Small intestine (tissue), 7 donors: Measurements from ENCODE around the gene C1orf53. TPM values are rescaled to one million over a fixed set of nuclear protein-coding genes. Genes with fewer than 3 reads are reported as not detected.
A peak's percentile ranks its signal among the peaks of the same experiment; 100 is the strongest.
"Not testable (repeated sequence)": the region's sequence is repeated elsewhere in the genome, so short reads cannot be mapped to it uniquely, and the experiment has no call there.

Experiments
- DNase-seq, 2 donors: peaks; one replicate each; pipeline versions ENCODE4 v3.0.0 to v3.0.0-alpha.2; 2013
- FAIRE-seq: peaks from 2 replicates; lab custom pipeline; 2012; peaks lifted over from hg19 to GRCh38; lab: Jason Lieb, UNC
- H3K27ac ChIP-seq, 3 donors: one replicate each; pipeline ENCODE4 v1.5.1; 2013; ENCODE audit warnings: low read length in 2 of 3, mild to moderate bottlenecking in 2 of 3, control low read depth in 1 of 3, inconsistent platforms in 1 of 3, low read depth in 1 of 3, moderate library complexity in 1 of 3
- H3K27me3 ChIP-seq, 3 donors: one replicate each; pipeline ENCODE4 v1.6.1; 2013; ENCODE audit warnings: low read length in 3 of 3, inconsistent platforms in 1 of 3; ENCODE audit not compliant: control insufficient read depth in 3 of 3, insufficient read depth in 3 of 3
- H3K36me3 ChIP-seq, 3 donors: one replicate each; pipeline ENCODE4 v1.6.1; 2013; ENCODE audit warnings: low read length in 3 of 3, inconsistent platforms in 1 of 3, low read depth in 1 of 3, mild to moderate bottlenecking in 1 of 3, moderate library complexity in 1 of 3; ENCODE audit not compliant: control insufficient read depth in 3 of 3, insufficient read depth in 2 of 3
- H3K4me1 ChIP-seq, 3 donors: one replicate each; pipeline ENCODE4 v1.6.1; 2013; ENCODE audit warnings: low read length in 2 of 3, inconsistent platforms in 1 of 3, low read depth in 1 of 3, mild to moderate bottlenecking in 1 of 3, moderate library complexity in 1 of 3; ENCODE audit not compliant: control insufficient read depth in 3 of 3, insufficient read depth in 2 of 3
- H3K4me3 ChIP-seq, 3 donors: one replicate each; pipeline ENCODE4 v1.5.1; 2013; ENCODE audit warnings: low read length in 3 of 3, control low read depth in 1 of 3, inconsistent platforms in 1 of 3, low read depth in 1 of 3, mild to moderate bottlenecking in 1 of 3, moderate library complexity in 1 of 3
- H3K9me3 ChIP-seq, 2 donors: one replicate each; pipeline ENCODE4 v1.6.1; 2013; ENCODE audit warnings: low read depth in 1 of 2, low read length in 1 of 2; ENCODE audit not compliant: control insufficient read depth in 2 of 2, insufficient read depth in 1 of 2
- WGBS, 3 donors: extraction: QIAGEN DNeasy Blood & Tissue Kit; methylation state at CpG; one replicate each; pipeline ENCODE4 v1.1.7; 2013; 5-methylcytosine and 5-hydroxymethylcytosine counted together
- polyA plus RNA-seq, 4 donors: library from polyadenylated mRNA; stranded (reverse) in 3 of 4; unstranded in 1 of 4; fragments of 200-250 nt in 3 of 4; fragments of 120-200 nt in 1 of 4; gene quantifications; one replicate each; pipeline versions ENCODE4 v1.2.1 to v1.2.3, GENCODE V29; 2013
- donor health status: healthy with polysubstance abuse.
- donor health status: control.
- donor health status: control.
- donor health status: Bipolar disorder and iron deficiency.
- donor health status: healthy.

Gene C1orf53
- polyA plus RNA-seq, 4 donors, result 8.6 to 16.8 (median 10.7) TPM

DNA sequence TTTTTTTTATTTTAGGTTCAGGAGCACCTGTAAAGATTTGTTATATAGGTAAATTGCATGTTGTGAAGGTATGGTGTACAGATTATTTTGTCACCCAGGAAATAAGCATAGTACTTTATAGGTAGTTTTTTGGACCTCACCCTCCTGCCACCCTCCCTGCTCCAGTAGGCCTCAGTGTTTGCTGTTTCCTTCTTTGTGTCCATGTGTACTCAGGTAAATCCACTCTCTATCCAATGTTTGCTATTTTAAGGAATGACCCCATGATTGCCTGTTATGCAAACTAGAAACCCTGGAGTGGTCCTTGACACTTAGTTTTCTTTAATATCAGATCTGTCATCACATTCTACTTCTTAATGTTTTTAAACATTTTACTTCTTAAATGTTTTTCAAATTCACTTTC is 48.7 kb downstream of the C1orf53 start:
- Histone ChIP-seq H3K4me1 (peaks cover 0 to 3% (median 2%) of the 10 kb centered on the region in 3 donors), H3K9me3 (no peaks in the 10 kb centered on the region), H3K4me3 (no peak overlapping the region), H3K36me3 (no peaks in the 10 kb centered on the region), H3K27ac (no peak overlapping the region), H3K27me3 (peaks cover 0 to 3% (median 0%) of the 10 kb centered on the region in 3 donors)
- DNase-seq (no peak), FAIRE-seq (no peak)

DNA sequence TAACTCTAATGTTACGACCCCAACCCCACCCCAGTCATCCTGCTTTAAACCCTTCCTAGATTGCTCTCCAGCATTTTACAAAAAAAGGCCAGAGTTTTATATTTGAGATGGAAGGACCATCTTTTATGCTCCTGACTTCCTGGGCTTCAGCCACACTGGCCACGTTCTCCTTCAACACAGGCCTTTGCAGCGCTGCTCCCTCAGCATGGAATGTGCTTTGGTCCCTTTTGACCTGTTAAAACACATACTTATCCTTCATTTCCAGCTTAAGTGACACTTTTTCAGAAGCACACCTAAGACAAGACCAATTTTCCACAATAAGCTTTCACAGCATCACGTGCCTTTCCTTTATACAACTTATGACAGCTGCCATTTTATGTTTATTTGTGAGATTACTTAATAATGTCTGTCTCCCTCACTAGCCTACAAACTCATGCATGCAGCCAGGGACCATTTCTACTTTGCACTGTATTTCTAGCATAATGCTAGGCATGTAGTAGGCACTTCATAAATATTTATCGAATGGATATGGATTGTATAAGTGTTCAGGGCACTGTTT is 49.3 kb downstream of the C1orf53 start:
- FAIRE-seq (no peak), DNase-seq (no peak)
- H3K36me3 ChIP-seq, result no peaks in the 10 kb centered on the region
- peaks cover 0 to 3% (median 0%) of the 10 kb centered on the region in 3 donors for H3K27me3 ChIP-seq
- peaks cover 0 to 3% (median 2%) of the 10 kb centered on the region in 3 donors for H3K4me1 ChIP-seq
- 85 to 93% (median 92%) methylated on average over 5 of the region's 5 CpGs for WGBS, 3 donors
- no peak overlapping the region for H3K4me3 ChIP-seq
- H3K27ac ChIP-seq, result no peak overlapping the region
- H3K9me3 ChIP-seq, result no peaks in the 10 kb centered on the region

GRCh38 chr1:197953472-197953871 is 51.0 kb downstream of the C1orf53 start:
- H3K36me3 ChIP-seq, FAIRE-seq, H3K27ac ChIP-seq, H3K4me3 ChIP-seq, H3K27me3 ChIP-seq, H3K4me1 ChIP-seq, DNase-seq, H3K9me3 ChIP-seq: not testable (repeated sequence)
- whole genome bisulfite sequencing, 3 donors, result 78 to 92% (median 88%) methylated on average over 6 of the region's 6 CpGs

GRCh38 chr1:197954718-197955418 is 52.4 kb downstream of the C1orf53 start:
- WGBS, 3 donors, result 16 to 56% (median 29%) methylated on average over 4 of the region's 4 CpGs
- Histone ChIP-seq H3K4me1 (peaks cover 0 to 3% (median 2%) of the 10 kb centered on the region in 3 donors), H3K9me3 (no peaks in the 10 kb centered on the region), H3K36me3 (no peaks in the 10 kb centered on the region), H3K27ac (no peak overlapping the region), H3K27me3 (no peaks in the 10 kb centered on the region), H3K4me3 (no peak overlapping the region)
- FAIRE-seq (peak; percentile 64), DNase-seq (peak; percentile 54 to 79)

DNA sequence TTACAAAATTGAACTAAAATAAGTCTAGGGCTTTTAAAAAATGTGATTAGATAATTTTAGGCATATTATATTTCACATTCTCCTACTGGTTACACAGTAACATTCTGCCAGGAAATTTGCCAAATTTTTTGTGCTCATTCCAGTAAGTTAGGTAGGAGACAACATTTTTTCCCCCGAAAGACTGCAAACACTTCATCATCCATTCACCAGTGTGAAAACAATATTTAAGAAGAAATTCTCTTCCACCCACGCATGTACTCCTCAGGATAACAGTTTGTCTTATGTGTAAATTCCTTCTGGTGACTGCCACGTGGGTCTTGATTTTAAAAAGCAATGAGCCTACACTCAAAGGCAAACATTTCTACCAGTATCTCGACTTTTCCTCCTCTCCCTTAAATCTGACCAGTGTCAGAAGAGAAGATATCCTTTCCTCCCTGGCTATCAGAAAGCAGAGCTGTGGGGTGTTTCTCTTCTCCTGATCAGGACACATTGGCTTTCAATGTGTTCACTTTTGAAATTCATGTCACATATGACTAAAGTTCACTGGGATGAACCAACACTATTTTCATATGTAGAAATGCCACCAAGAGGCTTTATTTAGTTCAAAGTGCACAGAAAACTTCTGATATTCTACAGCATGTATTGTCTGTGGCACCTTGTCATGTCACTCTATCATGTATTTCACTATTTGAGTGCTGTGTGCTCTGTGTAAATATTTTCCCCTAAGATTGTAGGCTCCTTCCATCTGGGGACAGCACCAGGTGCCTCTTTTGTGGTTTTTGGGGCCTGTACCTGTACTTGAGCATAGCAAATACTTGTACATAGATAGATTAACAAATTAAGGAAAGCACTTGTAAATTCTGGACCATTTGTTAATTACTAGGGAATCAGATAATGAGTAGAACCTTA is 53.3 kb downstream of the C1orf53 start:
- Histone ChIP-seq H3K9me3 (no peaks in the 10 kb centered on the region), H3K36me3 (no peaks in the 10 kb centered on the region), H3K4me1 (peaks cover 0 to 3% (median 2%) of the 10 kb centered on the region in 3 donors), H3K27me3 (no peaks in the 10 kb centered on the region), H3K27ac (no peak overlapping the region), H3K4me3 (no peak overlapping the region)
- 44 to 57% (median 53%) methylated on average over 4 of the region's 4 CpGs for WGBS, 3 donors
- FAIRE-seq (no peak), DNase-seq (peak; percentile 6 to 18)

Other genes with a start within 250 kb of the C1orf53 start
- 10 to 100 TPM in 2 of 4 donors, 1 to 10 TPM in 2; 5.0 to 16.1 (median 10.2) TPM for gene DENND1B, start 127.2 kb upstream of the C1orf53 start, polyA plus RNA-seq
- under 1 TPM in 2 of 4 donors, not detected in 2; 0.03 to 0.09 TPM for gene LHX9, start 14.7 kb downstream of the C1orf53 start, polyA plus RNA-seq